ENCODE results near the gene BPIFB4. TPM values are rescaled to one million over a fixed set of nuclear protein-coding genes. Genes with fewer than 3 reads are reported as not detected.

Gene BPIFB4
- total RNA-seq, 1 donor from 2014 or later = not detected

DNA sequence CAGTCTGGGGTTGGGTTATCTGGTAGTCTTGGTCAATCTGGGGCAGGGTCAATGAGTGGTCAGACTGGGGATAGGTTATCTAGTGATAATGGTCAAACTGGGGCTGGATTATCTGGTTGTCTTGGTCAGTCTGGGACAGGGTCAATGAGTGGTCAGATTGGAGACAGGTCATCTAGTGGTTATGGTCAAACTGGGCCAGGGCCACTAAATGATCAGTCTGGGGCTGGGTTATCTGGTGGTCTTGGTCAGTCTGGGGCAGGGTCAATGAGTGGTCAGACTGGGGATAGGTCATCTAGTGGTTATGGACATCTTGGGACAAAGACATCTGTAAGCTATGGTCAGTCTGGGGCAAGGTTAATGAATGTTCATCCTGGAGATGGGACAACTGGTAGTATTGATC is 60.0 kb downstream of the BPIFB4 start:
- DNase-seq (ENCODE audit: low spot score) = no peak
- intact Hi-C loops (cut with DNase I) = no loop called here

- intact Hi-C loops (cut with DNase I) = no loop called here
- no peak for DNase-seq (ENCODE audit: low spot score)
Measured at GRCh38 chr20:33145521-33145920, 66.1 kb downstream of the BPIFB4 start.

DNA sequence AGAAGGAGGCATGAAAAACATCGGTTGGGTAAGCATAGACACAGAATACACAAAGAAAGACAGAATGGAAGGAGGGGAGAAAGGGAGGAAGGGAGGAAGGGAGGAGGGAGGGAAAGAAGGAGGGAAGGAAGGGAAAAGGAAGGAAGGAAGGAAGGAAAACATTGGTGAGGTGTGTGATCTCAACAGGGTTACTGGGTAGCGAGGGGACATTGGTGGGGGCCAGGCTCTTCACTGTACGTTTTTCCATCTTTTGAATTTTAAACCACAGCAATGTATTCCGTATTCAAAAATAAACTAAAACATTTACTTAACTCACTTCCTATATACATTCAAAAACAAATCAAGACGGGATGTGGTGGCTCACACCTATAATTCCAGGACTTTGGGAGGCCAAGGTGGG is 67.9 kb downstream of the BPIFB4 start:
- intact Hi-C loops (cut with DNase I) = no loop called here
- DNase-seq (ENCODE audit: low spot score) = no peak

DNA sequence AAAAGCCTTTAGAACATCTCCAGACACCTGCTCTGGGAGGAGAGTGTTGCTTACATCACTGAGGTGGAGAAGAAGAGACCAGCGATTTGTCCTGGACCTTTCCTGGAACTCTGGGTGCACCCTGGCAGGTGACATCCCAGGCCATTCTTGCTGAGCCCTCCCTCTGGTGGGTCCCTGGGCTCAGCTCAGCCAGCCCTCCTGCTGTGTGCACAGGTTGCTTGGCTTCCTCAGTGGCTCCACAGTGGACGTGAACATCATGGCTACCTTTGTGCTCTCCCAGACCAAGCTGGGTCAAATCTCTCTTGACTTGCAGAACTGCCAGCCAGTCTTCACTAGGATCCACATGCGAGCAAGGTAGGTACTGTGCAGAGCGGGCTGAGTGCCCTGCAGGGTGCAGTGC is 68.6 kb downstream of the BPIFB4 start:
- intact Hi-C loops (cut with DNase I) = no loop called here

DNA sequence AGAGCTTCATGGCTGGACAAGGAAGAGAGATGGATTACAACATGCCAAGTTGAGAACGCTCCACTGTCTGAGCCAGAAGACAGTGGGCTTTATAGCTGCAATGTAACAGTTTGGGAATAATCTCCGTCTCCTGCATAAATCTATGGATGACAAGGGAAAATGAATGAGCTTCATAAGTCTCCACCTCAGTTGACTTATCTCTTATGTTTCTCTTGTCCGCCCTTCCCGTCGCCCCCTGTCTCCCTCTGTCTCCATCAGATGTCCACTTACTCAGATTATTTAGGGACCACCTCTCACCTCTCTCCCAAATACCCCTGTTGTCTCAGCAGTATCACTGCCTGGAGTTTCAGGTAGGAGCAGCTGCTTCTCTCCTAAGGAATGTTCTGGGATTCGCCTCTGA is 74.8 kb downstream of the BPIFB4 start:
- no peak for DNase-seq (ENCODE audit: low spot score)

More for the DNA sequence above, 68.6 kb downstream of the BPIFB4 start:
- DNase-seq (ENCODE audit: low spot score) = peak; percentile 33

DNA sequence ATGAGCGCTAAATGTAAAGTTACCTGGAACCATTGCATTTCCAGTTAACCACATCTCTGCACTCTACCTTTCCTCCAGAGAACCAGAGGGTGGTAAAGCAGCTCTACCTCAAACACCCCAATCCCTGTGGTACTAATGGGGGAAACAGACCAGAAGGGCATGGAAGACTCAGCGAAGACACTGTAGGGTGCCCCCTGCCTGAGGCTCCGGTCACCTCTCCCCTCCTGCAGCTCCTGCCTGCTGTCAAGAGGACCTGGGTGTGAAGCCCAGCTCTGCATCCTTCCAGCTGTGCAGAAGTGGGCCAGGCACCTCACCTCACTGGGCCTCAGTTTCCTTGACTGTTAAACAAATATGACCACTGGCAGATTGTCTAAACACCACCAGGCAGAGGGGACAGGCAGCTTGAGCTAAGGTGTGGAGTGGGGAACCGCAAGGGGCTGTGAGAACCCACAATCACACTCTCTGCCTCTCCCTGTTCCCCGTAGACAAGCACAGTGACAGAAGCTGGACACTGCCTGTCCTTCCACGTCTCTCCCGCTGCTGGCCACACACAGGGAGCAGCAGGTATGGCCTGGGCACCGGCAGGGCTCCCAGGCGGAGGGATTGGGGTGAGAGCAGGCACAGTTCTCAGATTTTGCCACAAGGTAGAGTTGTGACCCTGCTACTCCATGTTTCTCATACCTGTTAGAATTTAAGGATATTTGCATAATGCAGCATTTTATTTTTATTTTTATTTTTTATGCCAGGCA is 79.4 kb downstream of the BPIFB4 start:
- intact Hi-C loops (cut with DNase I) = no loop called here
- peak; percentile 46 for DNase-seq (ENCODE audit: low spot score)

More for the DNA sequence above, 74.8 kb downstream of the BPIFB4 start:
- intact Hi-C loops (cut with DNase I) = no loop called here

DNA sequence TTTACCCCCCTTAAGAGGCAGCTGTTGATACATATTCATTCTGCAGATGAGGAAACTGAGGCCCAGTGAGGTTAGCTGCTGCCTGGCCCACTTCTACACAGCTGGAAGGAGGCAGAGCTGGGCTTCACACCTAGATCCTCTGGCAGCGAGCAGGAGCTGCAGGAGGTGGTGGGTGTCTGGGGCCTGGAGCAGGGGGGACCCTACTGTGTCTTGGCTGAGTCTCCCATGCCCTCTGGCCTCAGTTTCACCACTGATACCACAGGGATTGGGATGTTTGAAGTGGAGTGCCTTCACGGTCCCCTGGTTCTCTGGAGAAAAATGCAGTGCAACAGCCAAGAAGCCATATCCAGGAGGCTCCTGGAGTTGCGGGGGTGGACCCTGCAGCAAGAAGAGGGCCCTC is 80.3 kb downstream of the BPIFB4 start:
- DNase-seq (ENCODE audit: low spot score) = peak; percentile 7

DNA sequence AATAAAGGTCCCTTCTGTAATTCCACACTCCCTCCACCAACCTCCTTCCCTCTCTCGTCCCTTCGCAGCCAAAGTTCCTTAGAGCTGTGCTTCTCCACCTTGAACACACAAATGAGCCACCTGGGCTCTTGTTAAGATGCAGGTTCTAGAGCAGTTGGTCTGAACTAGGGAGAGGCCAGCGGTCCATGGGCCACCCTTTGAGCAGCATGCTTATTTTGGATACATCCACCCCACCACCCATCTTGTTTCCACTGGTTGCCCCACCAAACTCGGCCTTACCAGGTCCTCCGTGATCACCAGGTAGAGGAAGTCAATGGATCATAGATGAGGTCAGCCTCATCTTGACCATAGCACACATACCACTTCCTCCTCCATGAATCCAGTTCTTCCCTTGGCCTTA is 81.2 kb downstream of the BPIFB4 start:
- intact Hi-C loops (cut with DNase I) = no loop called here
- DNase-seq (ENCODE audit: low spot score) = peak; percentile 56

More for the DNA sequence above, 80.3 kb downstream of the BPIFB4 start:
- intact Hi-C loops (cut with DNase I) = no loop called here

Other genes with a start within 250 kb of the BPIFB4 start
- gene EFCAB8, start 220.7 kb upstream of the BPIFB4 start, total RNA-seq = not detected
- gene SUN5, start 75.2 kb upstream of the BPIFB4 start, total RNA-seq = not detected
- not detected for gene BPIFB2, start 71.9 kb upstream of the BPIFB4 start, total RNA-seq
- gene BPIFB6, start 48.0 kb upstream of the BPIFB4 start, total RNA-seq = not detected
- gene BPIFB3, start 25.7 kb upstream of the BPIFB4 start, total RNA-seq = not detected
- not detected for gene BPIFA2, start 88.5 kb downstream of the BPIFB4 start, total RNA-seq
- not detected for gene BPIFA3, start 137.7 kb downstream of the BPIFB4 start, total RNA-seq
- not detected for gene BPIFA1, start 156.4 kb downstream of the BPIFB4 start, total RNA-seq
- gene BPIFB1, start 203.6 kb downstream of the BPIFB4 start, total RNA-seq = not detected

Data from cardiac septum (tissue), 1 donor.